HepG2 (cell line): ENCODE measurements around the gene PSMG4. TPM values are rescaled to one million over a fixed set of nuclear protein-coding genes. Genes with fewer than 3 reads are reported as not detected.

Source experiments
- ATAC-seq: fragments of 200-7000 bp; cut with Tn5 transposase; 3 replicates; pipeline ENCODE4 v1.9.1; 2020; ENCODE audit warnings: mild to moderate bottlenecking, moderate library complexity
- BruUV-seq: library from RNA; stranded (reverse); fragments of 400-500 nt; replicated peaks from 2 replicates; lab custom pipeline; 2021; lab: Mats Ljungman, UMichigan
- CTCF ChIA-PET: fragments of 300-600 bp; formaldehyde crosslinking; extraction: SDS; loops from one replicate; lab custom pipeline; 2021; ENCODE audit warnings: low total read pairs, inconsistent platforms, low intra/inter-chr PET ratio; lab: Yijun Ruan, JAX
- POLR2A ChIA-PET: fragments of 350-600 bp; sonication (Branson Sonifier 250); formaldehyde crosslinking; loops from one replicate; lab custom pipeline; 2020; ENCODE audit warnings: antibody characterized with exemption, inconsistent platforms; lab: Yijun Ruan, JAX
- DNase-seq: peaks from one replicate; pipeline ENCODE4 v3.0.0-alpha.2; 2015; ENCODE audit warnings: low spot score
- FAIRE-seq: peaks from 3 replicates; lab custom pipeline; 2011; peaks lifted over from hg19 to GRCh38; lab: Jason Lieb, UNC
- H2AFZ ChIP-seq: one replicate; pipeline ENCODE4 v1.6.1; 2011; ENCODE audit warnings: low read length, inconsistent platforms
- H3K27ac ChIP-seq: fragments of 300-600 bp; 3 replicates; pipeline ENCODE4 v1.8.0; 2011; ENCODE audit warnings: mixed run types, mild to moderate bottlenecking, mixed read lengths, low read length, inconsistent platforms; ENCODE audit not compliant: insufficient read depth; ENCODE audit errors: extremely low read length
- H3K27me3 ChIP-seq, 2 experiments: fragments of 200-600 bp in 1 of 2; 2 replicates in 1 of 2; 3 replicates in 1 of 2; pipeline versions ENCODE4 v1.6.0 to v1.8.0; 2011; ENCODE audit warnings: low read length in 2 of 2, mild to moderate bottlenecking in 2 of 2, moderate library complexity in 2 of 2, inconsistent platforms in 1 of 2; ENCODE audit not compliant: insufficient read depth in 2 of 2, control insufficient read depth in 1 of 2
- H3K36me3 ChIP-seq, 2 experiments: fragments of 200-600 bp in 1 of 2; replicated peaks in 1 of 2; 2 replicates in 1 of 2; 3 replicates in 1 of 2; pipeline versions ENCODE4 v1.5.1 to v1.8.0; 2011; ENCODE audit warnings: low read length in 2 of 2, inconsistent platforms in 1 of 2; ENCODE audit not compliant: insufficient read depth in 2 of 2, control insufficient read depth in 1 of 2
- H3K4me1 ChIP-seq: 2 replicates; pipeline ENCODE4 v1.5.1; 2012; ENCODE audit warnings: low read length, inconsistent platforms; ENCODE audit not compliant: insufficient read depth
- H3K4me2 ChIP-seq: 2 replicates; pipeline ENCODE4 v1.6.0; 2011; ENCODE audit warnings: low read depth, low read length, inconsistent platforms
- H3K4me3 ChIP-seq, 3 experiments: fragments of 200-600 bp in 1 of 3; sonication (generic), shearing (Covaris generic) in 1 of 3; replicated peaks in 1 of 3; 2 replicates each; pipeline ENCODE4 v1.5.1; 2011 to 2016; ENCODE audit warnings: low read length in 3 of 3, inconsistent platforms in 2 of 3, low read depth in 2 of 3, mild to moderate bottlenecking in 2 of 3, control low read depth in 1 of 3, mixed read lengths in 1 of 3; ENCODE audit not compliant: insufficient read depth in 1 of 3
- H3K79me2 ChIP-seq: one replicate; pipeline ENCODE4 v1.6.1; 2011; ENCODE audit warnings: low read length, inconsistent platforms; ENCODE audit not compliant: insufficient read depth
- H3K9ac ChIP-seq: 2 replicates; pipeline ENCODE4 v1.6.0; 2011; ENCODE audit warnings: mild to moderate bottlenecking, low read depth, low read length, inconsistent platforms; ENCODE audit not compliant: insufficient read depth
- H3K9me3 ChIP-seq: 2 replicates; pipeline ENCODE4 v1.5.1; 2012; ENCODE audit warnings: mild to moderate bottlenecking, low read length
- H4K20me1 ChIP-seq: 2 replicates; pipeline ENCODE4 v1.6.0; 2011; ENCODE audit warnings: inconsistent platforms, mild to moderate bottlenecking, low read length, moderate library complexity; ENCODE audit not compliant: insufficient read depth
- AKAP8 ChIP-seq: sonication (generic); formaldehyde crosslinking; IDR thresholded peaks from 2 replicates; pipeline ENCODE4 v1.5.1; 2020; ENCODE audit warnings: mild to moderate bottlenecking, missing genetic modification reagents
- CBFB ChIP-seq: sonication (generic); formaldehyde crosslinking; IDR thresholded peaks from 2 replicates; pipeline ENCODE4 v1.4.0; 2020; ENCODE audit warnings: missing genetic modification reagents
- HNF4A ChIP-seq: sonication (generic); formaldehyde crosslinking; IDR thresholded peaks from 2 replicates; pipeline ENCODE4 v1.4.0; 2020; ENCODE audit warnings: missing genetic modification reagents
- POLR2AphosphoS2 ChIP-seq: IDR thresholded peaks from 2 replicates; pipeline ENCODE4 v1.6.1; 2011; ENCODE audit warnings: low read depth, low read length, improper control_type of control experiment
- POLR2G ChIP-seq: fragments of 200-400 bp; formaldehyde crosslinking; IDR thresholded peaks from 2 replicates; pipeline ENCODE4 v1.6.1; 2018; ENCODE audit warnings: mild to moderate bottlenecking, low read depth, low read length, moderate library complexity
- RBM22 ChIP-seq: fragments of 200-400 bp; formaldehyde crosslinking; optimal IDR thresholded peaks from 2 replicates; pipeline ENCODE3; 2017; ENCODE audit warnings: mild to moderate bottlenecking, low read length, moderate library complexity
- SSRP1 ChIP-seq: IDR thresholded peaks from 2 replicates; pipeline ENCODE4 v1.6.1; 2016; ENCODE audit warnings: control low read depth
- YEATS4 ChIP-seq: sonication (generic); formaldehyde crosslinking; IDR thresholded peaks from 2 replicates; pipeline ENCODE4 v1.4.0; 2020; ENCODE audit warnings: missing genetic modification reagents, borderline replicate concordance
- ZC3H13 ChIP-seq: sonication (generic); formaldehyde crosslinking; IDR thresholded peaks from 2 replicates; pipeline ENCODE4 v1.8.1; 2023; ENCODE audit warnings: mild to moderate bottlenecking, missing genetic modification reagents, moderate library complexity
- ZNF180 ChIP-seq: sonication (generic); formaldehyde crosslinking; IDR thresholded peaks from 2 replicates; pipeline ENCODE4 v1.4.0; 2020; ENCODE audit warnings: low read depth, missing genetic modification reagents, borderline replicate concordance
- ZNF280B ChIP-seq: sonication (generic); formaldehyde crosslinking; IDR thresholded peaks from 2 replicates; pipeline ENCODE4 v1.5.0; 2020; ENCODE audit warnings: missing genetic modification reagents, mild to moderate bottlenecking, borderline replicate concordance
- WGBS: methylation state at CpG from one replicate; pipeline ENCODE4 v1.1.6; 2017; ENCODE audit warnings: low lambda C conversion rate; 5-methylcytosine and 5-hydroxymethylcytosine counted together
- in situ Hi-C: cut with HindIII; loops from 2 replicates; pipeline ENCODE4 v1.10.0; 2017; ENCODE audit warnings: low pct_unique_long_range_greater_than_20kb; ENCODE audit not compliant: extremely low pct_ligation_motif_present
- intact Hi-C: fragments of 100-400 bp; cut with micrococcal nuclease; formaldehyde crosslinking; loops from one replicate; pipeline ENCODE4 v1.10.0; 2022; ENCODE audit not compliant: unreplicated experiment
- polyA plus RNA-seq, 8 experiments: library from polyadenylated mRNA; depleted of rRNA in 3 of 8; stranded (reverse) in 7 of 8; unstranded in 1 of 8; fragments of >200 nt; fragmentation: Illumina TruSeq in 4 of 8; extraction: Trizol in 4 of 8; gene quantifications; 2 replicates each; pipeline versions ENCODE4 v1.2.1 to v1.2.3, GENCODE V29; 2011 to 2016; ENCODE audit warnings: low read depth in 4 of 8, missing spikeins in 1 of 8, mixed read lengths in 1 of 8; ENCODE audit not compliant: insufficient read depth in 1 of 8
- total RNA-seq, 5 experiments: library from RNA; depleted of rRNA; stranded (reverse); fragments of >200 nt; fragmentation: Illumina TruSeq; extraction: Trizol; gene quantifications; 2 replicates each; pipeline ENCODE4 v1.2.3, GENCODE V29; 2016; ENCODE audit warnings: low read depth in 1 of 5

PSMG4 gene
- total and polyA plus RNA-seq, 2 of the 13 experiments (the other 11 are each of a cell fraction or from before 2014, with no cell fraction given) = 28.5 to 32.8 TPM

DNA sequence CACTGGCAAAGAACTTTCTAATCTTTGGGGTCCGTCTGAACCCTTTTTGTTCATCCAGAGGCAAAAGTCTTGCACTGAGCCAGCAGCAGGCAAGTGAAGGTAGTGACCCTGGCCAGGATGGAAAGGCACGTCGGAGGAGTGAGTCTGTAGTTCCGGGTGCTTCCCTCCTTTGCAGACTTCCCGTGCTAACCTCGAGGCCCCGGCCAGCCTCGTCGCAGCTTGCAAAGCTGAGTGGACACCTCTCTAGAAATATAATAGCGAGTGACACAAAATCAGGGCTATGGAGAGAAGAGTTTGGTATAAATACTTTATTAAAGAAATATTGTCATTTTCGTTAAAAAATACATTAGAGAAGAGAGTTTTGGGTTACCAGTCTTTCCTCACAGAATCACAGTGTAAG is 9.9 kb downstream of the PSMG4 start:
- H3K4me2 ChIP-seq = no peak overlapping the region
- TF ChIP-seq ZNF180 (CRISPR knock-in tag) (no peak), RBM22 (peak; percentile 58)
- ChIA-PET POLR2A (no interaction called here), CTCF (no interaction called here)
- no TSS peak for BruUV-seq
- 96% methylated on average over 11 of the region's 11 CpGs for WGBS
- intact Hi-C loops (no loop called here), in situ Hi-C loops (no loop called here)
- no peaks in the 10 kb centered on the region for H3K9me3 ChIP-seq
- no peak for FAIRE-seq
- H4K20me1 ChIP-seq = peaks cover 7% of the 10 kb centered on the region; the same call in 1 of the 2 replicates
- H3K4me3 ChIP-seq = no peak overlapping the region
- H3K27me3 ChIP-seq = no peaks in the 10 kb centered on the region
- peaks cover 8% of the 10 kb centered on the region for H3K79me2 ChIP-seq
- no peak for ATAC-seq
- H3K36me3 ChIP-seq = peaks cover 36 to 72% of the 10 kb centered on the region in 2 experiments
- DNase-seq = no peak
- no peak overlapping the region for H3K27ac ChIP-seq
- no peak overlapping the region for H3K9ac ChIP-seq
- no peak overlapping the region for H2AFZ ChIP-seq
- H3K4me1 ChIP-seq = no peaks in the 10 kb centered on the region

DNA sequence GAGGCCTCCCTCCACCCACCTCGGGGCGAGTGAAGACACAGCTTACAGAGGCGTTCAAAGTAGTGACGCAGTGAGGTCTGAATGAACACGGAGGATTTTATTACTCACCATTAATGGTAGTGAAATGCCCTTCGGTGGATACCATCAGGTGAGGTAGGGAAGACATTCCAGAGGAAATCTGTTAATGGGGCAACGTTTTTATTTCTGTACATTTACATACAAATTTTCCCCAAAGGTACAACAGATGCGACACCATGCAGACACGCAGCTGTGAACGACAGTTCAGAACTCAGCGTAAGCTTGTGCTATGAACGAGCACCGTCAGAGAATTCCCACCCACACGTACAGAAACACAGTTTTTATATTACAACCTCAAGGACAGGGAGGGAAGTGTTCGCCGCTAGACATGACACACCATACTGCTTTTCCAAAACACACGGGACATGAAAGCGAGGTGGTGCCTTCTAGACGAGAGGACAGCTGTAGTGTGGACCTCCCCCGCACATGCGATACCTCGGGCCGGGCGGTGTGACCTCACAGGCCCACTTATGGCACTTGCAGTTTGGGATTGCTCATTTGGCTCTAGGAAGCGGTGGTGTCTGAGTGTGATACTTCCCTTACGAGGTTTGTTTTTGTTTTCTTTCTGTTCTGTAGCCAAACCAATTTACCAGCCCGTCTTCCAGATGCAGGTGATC is 10.7 kb downstream of the PSMG4 start:
- intact Hi-C loops = no loop called here
- no peak for ATAC-seq
- Histone ChIP-seq H2AFZ (no peak overlapping the region), H3K9ac (no peak overlapping the region), H3K4me3 (no peak overlapping the region), H4K20me1 (peaks cover 7% of the 10 kb centered on the region; the same call in 1 of the 2 replicates), H3K27ac (no peak overlapping the region)
- 92% methylated on average over 27 of the region's 27 CpGs for whole genome bisulfite sequencing
- CTCF ChIA-PET = no interaction called here
- TF ChIP-seq POLR2AphosphoS2 (0 out of 2 replicates have a peak, but pooled peaks have one; percentile 28), SSRP1 (peak; percentile 20; the same call in 1 of the 2 replicates), ZC3H13 (CRISPR knock-in tag) (peak; percentile 61), AKAP8 (CRISPR knock-in tag) (0 out of 2 replicates have a peak, but pooled peaks have one; percentile 44), RBM22 (peak; percentile 73), YEATS4 (CRISPR knock-in tag) (no peak), ZNF280B (no peak), CBFB (CRISPR knock-in tag) (no peak), POLR2G (peak; percentile 34; the same call in 1 of the 2 replicates), HNF4A (no peak)
- TF ChIP-seq, all 625 proteins: peak for 6
- in situ Hi-C loops = no loop called here
- no peaks in the 10 kb centered on the region for H3K27me3 ChIP-seq
- no peak for FAIRE-seq
- H3K79me2 ChIP-seq = peaks cover 5% of the 10 kb centered on the region
- peaks cover 31 to 72% of the 10 kb centered on the region in 2 experiments for H3K36me3 ChIP-seq
- no peak for DNase-seq
- H3K4me1 ChIP-seq = no peaks in the 10 kb centered on the region
- TSS peak; percentile 4 for BruUV-seq
- H3K4me2 ChIP-seq = no peak overlapping the region
- POLR2A ChIA-PET = interaction anchor here (1.4 kb wide), 1 partner anchor 10 kb away, joined by 8 read pairs; the partner anchor contains the start of gene PSMG4
- H3K9me3 ChIP-seq = no peaks in the 10 kb centered on the region
